Amniotic stem cell (primary cell): ENCODE measurements around the gene YPEL1.
"Not testable (repeated sequence)": the region's sequence is repeated elsewhere in the genome, so short reads cannot be mapped to it uniquely, and the experiment has no call there.

ENCODE experiments used
- DNase-seq: peaks from one replicate; lab custom pipeline; 2025; lab: John Stamatoyannopoulos, UW

YPEL1 gene

DNA sequence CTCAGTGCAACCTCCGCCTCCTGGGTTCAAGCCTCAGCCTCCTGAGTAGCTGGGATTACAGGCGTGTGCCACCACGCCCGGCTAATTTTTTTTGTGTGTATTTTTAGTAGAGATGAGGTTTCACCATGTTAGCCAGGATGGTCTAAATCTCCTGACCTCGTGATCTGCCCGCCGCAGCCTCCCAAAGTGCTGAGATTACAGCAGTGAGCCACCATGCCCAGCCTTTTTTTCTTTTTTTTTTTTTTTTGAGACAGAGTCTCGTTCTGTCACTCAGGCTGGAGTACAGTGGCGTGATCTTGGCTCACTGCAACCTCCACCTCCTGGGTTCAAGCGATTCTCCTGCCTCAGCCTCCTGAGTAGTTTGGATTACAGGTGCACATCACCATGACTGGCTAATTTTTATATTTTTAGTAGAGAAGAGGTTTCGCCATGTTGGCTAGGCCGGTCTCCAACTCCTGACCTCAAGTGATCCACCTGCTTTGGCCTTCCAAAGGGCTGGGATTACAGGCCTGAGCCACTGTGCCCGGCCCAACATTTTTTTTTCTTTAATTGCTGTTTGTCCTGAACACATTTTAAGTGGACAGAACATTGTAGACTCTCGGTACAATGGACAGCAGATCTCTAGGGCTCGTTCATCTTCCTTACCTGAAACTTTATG is 14.3 kb downstream of the YPEL1 start:
- not testable (repeated sequence) for DNase-seq

DNA sequence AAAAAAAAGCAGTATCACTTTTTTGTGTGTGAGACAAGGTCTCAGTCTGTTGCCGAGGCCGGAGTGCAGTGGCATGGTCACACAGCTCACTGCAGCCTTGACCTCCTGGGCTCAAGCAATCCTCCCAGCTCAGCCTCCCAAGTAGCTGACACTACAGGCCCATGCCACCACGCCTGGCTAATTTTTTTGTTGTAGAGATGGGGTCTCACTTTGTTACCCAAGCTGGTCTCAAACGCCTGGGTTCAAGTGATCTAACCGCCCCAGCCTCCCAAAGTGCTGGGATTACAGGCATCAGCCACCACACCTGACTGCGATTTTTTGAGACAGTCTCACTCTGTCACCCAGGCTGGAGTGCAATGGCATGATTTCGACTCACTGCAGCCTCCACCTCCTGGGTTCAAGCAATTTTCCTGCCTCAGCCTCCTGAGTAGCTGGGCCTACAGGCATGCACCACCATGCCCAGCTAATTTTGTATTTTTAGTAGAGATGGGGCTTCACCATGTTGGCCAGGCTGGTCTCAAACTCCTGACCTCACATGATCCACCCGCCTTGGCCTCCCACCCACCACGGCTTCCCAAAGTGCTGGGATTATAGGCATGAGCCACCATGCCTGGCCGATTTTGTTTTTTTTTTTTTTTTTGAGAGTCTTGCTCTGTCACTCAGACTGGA is 15.3 kb downstream of the YPEL1 start:
- DNase-seq, result not testable (repeated sequence)

DNA sequence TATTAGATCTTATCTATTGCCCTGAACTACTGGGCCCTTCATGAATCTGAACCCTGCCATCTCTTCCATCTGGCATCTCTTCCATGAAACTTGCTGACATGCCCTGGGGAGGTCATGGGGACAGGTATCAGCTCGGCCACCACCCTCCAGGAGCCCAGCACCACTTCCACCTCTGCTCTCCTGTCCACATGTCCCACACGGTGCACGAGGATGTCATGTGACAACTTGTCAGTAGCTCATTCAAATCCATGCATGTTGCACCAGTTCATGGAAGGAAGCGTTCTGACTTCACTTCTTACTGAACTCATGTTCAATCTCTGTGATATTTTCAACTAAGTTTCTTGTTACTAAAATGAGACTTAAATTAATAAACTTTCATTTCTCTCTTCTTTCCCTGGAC is 16.6 kb downstream of the YPEL1 start:
- DNase-seq, result no peak

DNA sequence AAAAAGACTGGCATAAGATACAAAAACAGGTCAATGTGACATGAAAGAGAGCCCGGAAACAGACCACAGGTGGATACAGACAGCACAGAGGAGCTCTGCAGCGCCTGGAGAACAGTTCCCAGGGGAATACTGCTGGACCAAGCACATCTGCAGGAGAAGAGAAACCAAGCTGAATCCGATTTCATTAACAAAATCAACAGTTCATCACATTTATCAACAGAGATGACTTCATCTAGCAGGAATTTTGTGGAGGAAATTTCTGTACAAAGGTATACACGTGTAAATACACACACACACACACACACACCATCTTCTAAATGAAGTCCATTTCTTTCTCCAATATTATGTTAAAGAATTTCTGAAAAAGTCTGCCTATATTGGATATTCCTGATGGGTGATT is 17.1 kb downstream of the YPEL1 start:
- no peak for DNase-seq

DNA sequence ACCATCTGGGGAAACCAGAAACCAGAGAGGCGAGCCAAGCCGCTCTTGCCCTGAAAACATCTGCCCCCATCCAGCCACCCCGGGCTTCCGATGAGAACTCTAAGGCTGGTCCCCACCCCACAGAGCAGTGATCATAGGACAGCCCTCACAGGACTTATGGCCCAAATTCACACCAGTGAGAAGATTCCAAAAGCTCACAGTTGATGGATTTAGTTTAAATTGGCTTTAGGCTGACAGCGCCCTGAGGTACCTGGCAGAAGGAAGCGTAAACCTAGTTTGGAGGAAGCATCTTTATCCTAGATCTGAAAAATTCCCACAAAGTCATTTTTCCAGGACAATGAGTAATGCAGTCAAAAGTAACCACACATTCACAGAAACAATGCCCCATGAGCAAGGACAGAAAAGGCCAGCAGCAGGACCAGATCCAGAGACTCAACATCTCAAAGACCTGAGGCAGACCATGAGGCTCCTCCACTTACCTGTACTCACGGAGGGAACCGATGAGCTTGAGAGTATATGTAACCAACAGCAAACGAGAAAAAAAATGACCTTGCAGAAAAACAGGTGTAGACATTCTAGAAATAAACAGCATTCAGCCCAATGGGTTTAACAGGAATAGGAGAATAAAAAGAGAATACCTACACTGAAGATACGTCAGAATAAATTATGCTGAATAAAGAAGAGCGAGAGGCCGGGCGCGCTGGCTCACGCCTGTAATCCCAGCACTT is 19.0 kb downstream of the YPEL1 start:
- DNase-seq, result not testable (repeated sequence)

DNA sequence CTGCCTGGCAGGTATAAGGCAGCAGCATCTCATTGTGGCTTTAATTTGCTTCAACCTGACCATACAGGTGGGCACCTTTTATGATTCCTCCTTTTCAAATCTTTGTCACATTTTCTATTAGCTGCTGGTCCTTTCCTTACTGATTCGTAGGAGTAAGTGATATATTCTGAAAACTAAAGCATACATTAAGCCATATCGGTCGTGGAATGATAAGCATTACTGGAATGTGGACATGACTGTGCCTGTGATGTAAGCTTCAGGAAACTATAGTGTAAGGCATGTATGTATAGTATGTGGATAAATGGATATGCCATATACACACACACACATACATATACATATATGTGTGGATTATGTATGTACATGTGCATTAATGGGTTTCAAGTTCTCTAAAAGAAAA is 20.8 kb downstream of the YPEL1 start:
- DNase-seq, result no peak

DNA sequence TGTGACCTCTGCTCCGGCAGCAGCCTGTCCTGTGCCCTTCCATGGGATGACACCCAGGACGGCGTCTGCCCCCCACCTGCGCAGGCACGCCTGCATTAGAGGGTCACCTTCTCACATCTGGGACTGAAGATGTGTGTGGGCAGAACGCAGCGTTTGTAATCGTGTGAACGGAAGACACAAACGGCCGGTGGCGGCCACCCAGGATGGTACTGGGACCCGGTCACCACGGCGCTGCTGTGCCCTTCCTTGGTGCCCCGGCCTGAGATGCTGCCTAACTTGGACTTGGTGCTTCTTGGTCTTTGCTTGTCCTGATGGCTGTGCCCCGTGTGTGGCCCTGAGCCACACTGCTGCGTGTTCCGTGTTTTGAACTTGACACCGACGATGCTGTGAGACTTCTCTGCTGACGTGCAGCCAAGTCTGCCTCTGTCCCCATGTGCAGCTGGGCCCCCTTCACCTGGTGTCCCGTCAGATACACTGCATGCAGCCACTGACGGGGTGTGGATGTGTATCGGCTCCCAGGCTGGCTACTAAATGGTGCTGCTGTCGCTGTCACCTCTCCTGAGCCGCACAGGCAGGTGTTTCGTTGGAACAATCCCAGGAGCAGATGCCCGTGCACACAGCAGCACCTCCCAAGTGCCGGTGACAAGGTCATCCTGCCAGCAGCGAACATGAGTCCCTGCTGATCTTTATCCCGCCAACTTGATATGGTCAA is 21.4 kb downstream of the YPEL1 start:
- DNase-seq, result no peak

DNA sequence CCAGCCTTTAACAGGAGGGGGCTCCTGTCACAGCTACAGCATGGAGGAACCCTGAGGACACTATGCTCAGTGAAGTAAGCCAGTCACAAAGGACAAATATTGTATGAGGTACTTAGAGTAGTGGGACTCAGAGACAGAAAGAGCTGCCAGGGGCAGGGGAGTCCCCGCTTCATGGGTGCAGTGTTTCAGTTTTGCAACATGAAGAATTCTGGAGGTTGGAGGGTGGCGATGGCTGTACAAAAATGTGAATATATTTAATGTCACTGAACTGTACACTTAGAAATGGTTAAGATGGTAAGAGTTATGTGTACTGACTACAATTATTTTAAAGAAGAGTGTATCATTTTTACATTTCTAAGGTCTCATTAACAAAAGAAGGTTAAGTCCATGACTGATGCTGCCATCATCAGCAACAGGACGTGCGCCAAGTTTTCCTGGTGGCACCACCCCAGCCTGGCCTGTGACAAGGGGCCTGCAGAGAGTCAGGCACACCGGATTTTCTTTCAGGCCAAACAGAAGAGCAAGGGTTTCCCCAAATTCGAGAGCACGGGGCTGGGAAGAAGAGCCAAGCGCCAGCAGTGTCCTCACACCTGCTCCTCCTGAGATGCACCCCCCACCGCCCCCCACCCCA is 22.1 kb downstream of the YPEL1 start:
- DNase-seq, result no peak

DNA sequence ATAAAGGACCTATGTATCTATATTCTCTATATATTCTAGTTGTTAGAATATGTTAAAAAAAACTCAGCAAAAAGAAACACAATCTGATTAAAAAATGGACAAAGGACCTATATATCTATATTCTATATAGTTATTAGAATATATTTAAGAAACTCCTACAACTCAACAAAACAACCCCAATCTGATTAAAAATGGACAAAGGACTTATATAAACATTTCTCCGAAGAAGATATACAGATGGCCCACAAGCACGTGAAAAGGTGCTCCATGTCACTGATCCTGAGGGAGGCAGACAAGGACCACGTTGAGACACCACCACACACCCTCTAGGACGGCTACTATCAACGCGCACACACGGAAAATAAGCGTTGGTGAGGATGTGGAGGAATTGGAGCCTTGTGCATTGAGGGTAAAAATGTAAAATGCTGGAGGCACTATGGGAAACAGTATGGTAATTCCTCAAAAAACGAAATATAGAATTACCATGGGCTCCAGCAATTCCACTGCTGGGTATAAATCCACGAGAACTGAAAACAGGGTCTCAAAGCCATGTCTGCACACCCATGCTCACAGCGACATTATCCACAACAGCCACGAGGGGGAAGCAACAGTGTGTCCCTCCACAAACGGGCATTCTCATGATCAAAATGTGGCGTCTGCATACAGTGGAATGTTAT is 22.7 kb downstream of the YPEL1 start:
- peak; percentile 88 for DNase-seq

DNA sequence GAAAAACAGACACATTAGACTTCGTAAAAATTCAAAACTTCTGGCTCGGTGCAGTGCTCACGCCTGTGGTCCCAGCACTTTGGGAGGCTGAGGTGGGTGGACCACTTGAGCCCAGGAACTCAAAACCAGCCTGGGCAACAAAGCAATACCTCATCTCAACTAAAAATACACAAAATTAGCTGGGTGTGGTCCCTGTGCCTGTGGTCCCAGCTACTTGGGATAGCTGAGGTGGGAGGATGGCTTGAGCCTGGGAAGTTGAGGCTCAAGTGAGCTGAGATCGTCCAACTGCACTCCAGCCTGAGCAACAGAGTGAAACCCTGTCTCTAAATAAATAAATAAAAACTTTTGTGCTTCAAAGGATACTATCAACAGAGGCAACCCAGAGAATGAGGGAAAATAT is 23.7 kb downstream of the YPEL1 start:
- DNase-seq, result no peak

DNA sequence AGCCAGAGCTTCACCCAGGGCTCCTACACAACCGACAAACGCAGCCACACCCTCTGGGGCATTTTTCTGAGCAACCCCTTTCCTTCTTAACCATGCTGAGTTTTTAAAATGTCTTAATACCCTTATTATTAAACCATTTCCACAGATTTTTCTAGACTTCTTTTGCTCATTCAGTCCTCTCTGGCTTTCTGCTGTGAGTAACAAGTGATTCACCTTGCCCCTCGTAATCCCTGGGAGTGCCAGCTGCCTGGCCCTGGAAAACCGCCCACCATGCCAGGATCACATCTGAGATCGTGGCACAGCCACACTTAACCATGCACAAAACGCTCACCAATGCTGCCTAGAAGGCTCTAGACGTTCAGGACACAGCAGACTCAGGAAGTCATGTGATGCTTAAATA is 25.4 kb downstream of the YPEL1 start:
- no peak for DNase-seq

DNA sequence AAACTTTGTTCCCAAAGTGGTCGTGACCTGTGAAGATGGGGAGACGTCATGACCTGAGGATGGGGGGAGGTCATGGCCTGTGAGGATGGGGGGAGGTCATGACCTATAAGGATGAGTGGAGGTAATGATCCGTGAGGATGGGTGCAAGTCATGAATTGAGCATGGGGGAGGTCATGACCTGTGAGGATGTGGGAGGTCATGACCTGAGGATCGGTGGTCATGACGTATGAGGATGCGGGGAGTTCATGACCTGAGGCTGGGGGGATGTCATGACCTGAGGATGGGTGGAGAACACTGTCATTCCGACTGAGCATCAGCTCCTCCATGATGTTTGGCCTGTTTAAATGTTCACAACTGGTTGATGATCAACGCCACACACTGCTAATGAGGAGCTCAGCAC is 25.9 kb downstream of the YPEL1 start:
- no peak for DNase-seq

DNA sequence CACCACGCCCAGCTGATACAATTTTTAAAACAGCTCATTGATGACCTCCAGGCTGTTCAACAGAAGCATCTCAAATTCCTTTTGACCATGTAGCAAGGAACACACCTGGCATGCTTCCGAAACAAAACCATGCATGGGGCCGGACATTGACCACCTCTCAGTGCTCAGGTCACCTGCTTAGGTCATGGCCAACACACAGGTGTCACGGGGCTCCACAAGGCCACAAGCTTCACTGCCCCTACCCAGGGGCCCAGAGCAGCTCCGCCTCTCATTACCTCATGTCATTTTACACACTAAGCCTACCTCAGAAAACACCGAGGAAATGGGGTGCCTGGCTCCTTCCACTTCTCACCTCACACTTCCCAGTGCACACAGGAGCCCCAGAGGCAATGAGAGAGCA is 26.6 kb downstream of the YPEL1 start:
- DNase-seq, result no peak

DNA sequence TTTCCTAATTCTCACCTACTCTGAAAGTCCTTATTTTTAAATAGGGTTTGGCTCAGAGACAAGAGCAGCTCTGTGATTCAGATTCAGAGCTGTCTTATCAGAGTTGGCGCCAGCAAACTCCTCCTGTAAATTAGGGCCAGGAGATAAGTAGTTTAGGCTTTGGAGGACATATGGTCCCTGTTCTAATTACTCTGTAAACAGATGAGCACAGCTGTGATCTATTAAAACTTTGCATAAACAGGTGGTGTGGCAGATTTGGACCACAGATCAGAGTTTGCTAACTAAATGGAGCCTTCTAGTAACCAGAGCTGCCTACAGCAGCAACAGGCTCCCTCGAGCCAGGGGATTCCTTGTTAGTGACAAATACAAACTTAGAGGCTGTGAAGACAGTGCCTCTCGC is 27.9 kb downstream of the YPEL1 start:
- no peak for DNase-seq

DNA sequence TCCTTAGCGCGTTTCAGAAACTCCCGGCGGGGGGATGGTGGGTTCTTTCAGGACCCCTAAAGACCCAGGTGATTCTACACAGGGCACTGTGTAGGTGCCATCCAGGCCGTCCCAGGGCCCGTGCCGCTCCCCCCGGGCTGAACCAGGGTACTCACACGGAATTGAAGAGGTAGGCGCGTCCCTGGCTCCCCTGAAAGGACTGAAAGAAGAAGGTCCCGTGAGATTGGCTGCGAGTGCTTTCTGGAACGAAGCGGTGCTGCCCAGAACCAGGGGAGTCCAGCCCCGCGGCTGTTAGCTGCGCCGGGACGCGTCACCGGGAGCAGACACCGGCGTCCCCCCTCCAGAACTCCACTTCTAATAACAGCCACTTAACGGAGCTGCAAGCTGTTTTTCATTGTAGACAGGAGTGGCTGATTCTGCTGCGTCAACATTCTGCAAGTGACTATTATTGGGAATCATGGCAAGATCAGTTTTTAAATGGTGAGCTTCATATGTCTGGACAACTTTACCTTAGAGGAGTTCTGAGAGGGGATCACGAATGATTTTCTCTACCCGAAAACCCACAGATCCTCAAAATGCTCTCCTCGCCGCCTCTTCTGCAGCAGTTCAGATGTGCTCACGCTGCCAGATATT is 31.8 kb downstream of the YPEL1 start:
- no peak for DNase-seq

DNA sequence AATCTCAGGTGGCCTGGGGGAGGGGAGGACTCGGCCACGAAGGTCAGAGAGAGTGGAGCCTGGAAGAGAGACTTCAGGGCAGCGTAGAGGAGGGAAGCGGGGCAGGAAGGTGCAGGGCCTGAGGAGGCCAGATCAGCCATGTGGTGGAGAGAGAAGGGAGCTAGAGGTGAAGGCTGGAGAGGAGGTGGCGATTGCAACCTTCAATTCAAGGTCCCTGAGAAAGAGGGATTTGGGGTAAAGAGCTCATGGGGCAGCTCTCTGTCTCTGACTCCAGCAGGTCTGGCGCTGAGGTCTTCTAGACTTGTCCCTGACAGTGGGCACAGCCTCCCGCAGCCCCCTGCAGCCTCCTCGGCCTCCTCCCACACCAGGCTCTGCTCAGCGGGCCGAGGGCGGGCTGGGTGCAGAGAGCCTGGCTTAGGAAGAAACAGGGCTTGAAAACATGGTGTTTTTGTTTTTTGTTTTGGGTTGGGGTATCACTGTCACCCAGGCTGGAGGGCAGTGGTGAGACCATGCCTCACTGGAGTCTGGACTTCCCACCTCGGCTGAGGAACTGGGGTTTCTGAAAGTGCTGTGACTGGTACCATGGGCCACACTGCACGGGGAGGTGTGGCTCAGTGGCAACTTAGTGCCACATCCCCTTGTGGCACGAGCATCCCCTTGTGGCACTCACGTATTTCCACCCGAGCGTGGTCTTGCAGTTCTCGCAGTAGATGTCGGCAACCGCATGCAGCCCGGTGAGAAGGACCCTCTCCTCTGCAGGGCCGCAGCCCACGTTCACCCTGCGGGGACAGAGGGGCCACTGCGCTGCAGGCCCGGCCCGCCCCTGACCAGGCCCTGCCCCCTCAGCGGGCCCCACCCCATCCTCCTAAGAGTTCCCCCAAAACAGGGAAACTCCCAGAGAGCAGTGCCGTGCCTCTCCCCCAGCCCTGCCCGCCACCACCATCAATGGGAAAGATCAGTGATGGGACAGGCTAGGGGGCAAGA is 32.6 kb downstream of the YPEL1 start:
- no peak for DNase-seq

DNA sequence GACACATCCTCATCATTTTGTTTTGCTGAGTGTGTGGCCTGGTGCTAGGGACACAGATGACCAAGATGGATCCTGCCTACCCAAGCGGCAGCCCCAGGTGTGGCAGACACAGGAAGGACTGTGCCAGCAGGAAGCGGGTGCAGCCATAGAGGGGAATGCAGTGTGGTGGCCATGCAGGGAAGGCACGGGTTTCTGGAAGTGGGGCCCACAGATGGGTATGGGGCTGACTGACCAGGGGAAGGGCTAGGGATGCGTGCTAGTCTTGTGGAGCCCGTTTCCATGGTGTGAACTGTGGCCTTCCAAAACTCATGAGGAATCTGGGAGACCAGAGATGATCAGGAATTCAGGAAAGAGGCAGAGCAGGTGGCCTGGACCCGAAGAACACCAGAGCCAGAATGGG is 33.5 kb downstream of the YPEL1 start:
- DNase-seq, result no peak

DNA sequence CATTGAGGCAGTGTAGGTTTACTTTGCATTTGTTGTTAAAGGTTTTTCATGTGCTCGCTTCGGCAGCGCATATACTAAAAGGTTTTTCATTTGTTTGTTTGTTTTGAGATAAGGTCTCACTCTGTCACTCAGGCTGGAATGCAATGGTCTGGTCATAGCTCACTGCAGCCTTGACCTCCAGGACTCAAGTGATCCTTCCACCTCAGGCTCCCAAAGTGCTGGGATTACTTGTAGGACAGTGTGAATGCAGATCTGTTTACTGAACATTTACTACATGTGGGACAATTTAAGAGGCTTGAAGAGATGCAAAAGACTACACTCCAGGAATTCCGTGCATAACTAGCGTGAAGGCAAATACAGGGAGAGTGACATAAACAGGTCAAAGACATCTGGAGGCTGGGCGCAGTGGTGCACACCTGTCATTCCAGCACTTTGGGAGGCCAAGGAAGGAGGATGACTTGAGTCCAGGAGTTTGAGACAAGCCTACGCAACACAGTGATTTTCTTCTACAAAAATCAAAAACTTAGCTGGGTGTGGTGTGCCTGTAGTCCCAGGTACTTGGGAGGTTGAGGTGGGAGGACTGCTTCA is 34.1 kb downstream of the YPEL1 start:
- no peak for DNase-seq

DNA sequence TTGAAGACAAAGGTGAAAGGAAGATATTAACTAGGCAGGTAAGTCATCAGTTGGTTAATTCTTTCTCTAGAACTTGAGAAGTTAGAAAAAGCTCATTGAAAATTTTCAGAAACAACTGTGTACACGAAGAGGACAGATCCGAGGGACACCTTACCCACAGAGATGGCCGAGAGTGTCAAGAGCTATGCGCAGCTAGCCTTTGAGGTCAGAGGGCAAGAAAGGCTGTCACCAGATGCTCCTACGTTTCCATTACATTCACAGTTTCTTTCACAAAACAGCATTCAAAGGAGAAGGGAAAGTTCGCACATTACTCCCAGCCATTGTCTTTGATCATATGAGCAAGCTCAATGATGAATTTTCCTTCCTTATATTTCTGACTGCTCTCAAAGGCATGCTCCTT is 34.8 kb downstream of the YPEL1 start:
- no peak for DNase-seq

DNA sequence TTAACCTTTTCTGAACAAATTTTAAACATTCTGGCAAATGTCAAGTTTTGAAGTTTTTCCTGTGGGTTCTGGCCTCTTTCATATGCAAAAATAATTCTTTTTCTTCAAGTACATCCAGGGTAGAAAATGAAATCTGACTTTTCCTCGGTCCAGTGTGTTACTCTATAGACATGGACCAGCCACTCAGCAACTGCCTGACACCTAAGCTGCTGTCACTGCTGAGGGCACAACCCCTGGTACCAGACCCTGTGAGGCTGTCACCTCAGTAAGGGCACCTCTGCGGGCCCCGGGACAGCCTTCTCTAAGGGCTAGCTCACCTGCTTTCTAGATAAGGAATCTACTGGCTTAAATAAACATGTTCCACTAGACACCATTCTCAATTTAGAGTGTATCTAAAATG is 36.0 kb downstream of the YPEL1 start:
- DNase-seq, result no peak
